HEK293 (cell line): ENCODE measurements around the gene USH1G.

Experiments used
- CTCF ChIA-PET: fragments of 350-600 bp; formaldehyde crosslinking; extraction: SDS; loops from one replicate; lab custom pipeline; 2021; ENCODE audit warnings: antibody characterized with exemption; lab: Yijun Ruan, JAX
- POLR2A ChIA-PET: fragments of 300-600 bp; formaldehyde crosslinking; extraction: SDS; loops from one replicate; lab custom pipeline; 2020; ENCODE audit warnings: antibody characterized with exemption, inconsistent platforms; lab: Yijun Ruan, JAX
- H3K27ac ChIP-seq: fragments of 200-500 bp; sonication (Bioruptor generic); 2 replicates; pipeline ENCODE4 v1.5.1; 2014; ENCODE audit warnings: low read depth, low read length, control low read depth, inconsistent platforms; ENCODE audit errors: extremely low read depth
- H3K36me3 ChIP-seq, 2 experiments: fragments of 200-500 bp in 1 of 2; sonication (Bioruptor generic) in 1 of 2; 1 replicate in 1 of 2; 2 replicates in 1 of 2; pipeline ENCODE4 v1.5.1; 2014 to 2017; ENCODE audit warnings: inconsistent platforms in 2 of 2, low read length in 2 of 2; ENCODE audit not compliant: control insufficient read depth in 2 of 2, insufficient read depth in 1 of 2
- H3K4me1 ChIP-seq: fragments of 200-500 bp; sonication (Bioruptor generic); 2 replicates; pipeline ENCODE4 v1.5.1; 2014; ENCODE audit warnings: mild to moderate bottlenecking, low read length, inconsistent platforms; ENCODE audit not compliant: control insufficient read depth, insufficient read depth
- H3K4me3 ChIP-seq: 2 replicates; pipeline ENCODE4 v1.5.1; 2011; ENCODE audit warnings: low read depth, mild to moderate bottlenecking, control low read depth, low read length, moderate library complexity
- H3K9me3 ChIP-seq: fragments of 200-500 bp; sonication (Bioruptor generic); 2 replicates; pipeline ENCODE4 v1.5.1; 2014; ENCODE audit warnings: low read depth, low read length, inconsistent platforms; ENCODE audit not compliant: control insufficient read depth, insufficient read depth
- GLI4 ChIP-seq: fragments of 450-650 bp; formaldehyde crosslinking; IDR thresholded peaks from 2 replicates; pipeline ENCODE4 v1.5.1; 2016; ENCODE audit warnings: missing biosample characterization, missing genetic modification characterization
- ZBTB20 ChIP-seq: fragments of 450-650 bp; formaldehyde crosslinking; IDR thresholded peaks from 2 replicates; pipeline ENCODE4 v1.5.1; 2016; ENCODE audit warnings: missing biosample characterization, missing genetic modification characterization
- ZBTB7A ChIP-seq: fragments of 450-650 bp; formaldehyde crosslinking; IDR thresholded peaks from 2 replicates; pipeline ENCODE4 v1.5.1; 2016; ENCODE audit warnings: low read depth, missing biosample characterization, missing genetic modification characterization
- ZFP69B ChIP-seq: fragments of 450-650 bp; formaldehyde crosslinking; IDR thresholded peaks from 2 replicates; pipeline ENCODE4 v1.5.1; 2016; ENCODE audit warnings: missing biosample characterization, missing genetic modification characterization
- ZNF169 ChIP-seq: fragments of 450-650 bp; formaldehyde crosslinking; IDR thresholded peaks from 2 replicates; pipeline ENCODE4 v1.5.1; 2016; ENCODE audit warnings: missing biosample characterization, missing genetic modification characterization
- ZNF223 ChIP-seq: fragments of 450-650 bp; formaldehyde crosslinking; IDR thresholded peaks from 2 replicates; pipeline ENCODE4 v1.5.1; 2016; ENCODE audit warnings: missing biosample characterization, missing genetic modification characterization
- ZNF23 ChIP-seq: fragments of 450-650 bp; formaldehyde crosslinking; IDR thresholded peaks from 2 replicates; pipeline ENCODE4 v1.5.1; 2016; ENCODE audit warnings: missing biosample characterization, missing genetic modification characterization, borderline replicate concordance
- ZNF292 ChIP-seq: fragments of 450-650 bp; formaldehyde crosslinking; IDR thresholded peaks from 2 replicates; pipeline ENCODE4 v1.5.1; 2016; ENCODE audit warnings: low read depth, missing biosample characterization, missing genetic modification characterization, borderline replicate concordance
- ZNF366 ChIP-seq: fragments of 450-650 bp; formaldehyde crosslinking; conservative IDR thresholded peaks from 2 replicates; pipeline ENCODE4 v1.5.1; 2016; ENCODE audit warnings: missing biosample characterization, missing genetic modification characterization
- ZNF416 ChIP-seq: fragments of 450-650 bp; formaldehyde crosslinking; IDR thresholded peaks from 2 replicates; pipeline ENCODE4 v1.5.1; 2016; ENCODE audit warnings: missing biosample characterization, missing genetic modification characterization
- ZNF423 ChIP-seq: fragments of 450-650 bp; formaldehyde crosslinking; IDR thresholded peaks from 2 replicates; pipeline ENCODE4 v1.5.1; 2016; ENCODE audit warnings: missing biosample characterization, missing genetic modification characterization
- ZNF544 ChIP-seq: fragments of 450-650 bp; formaldehyde crosslinking; IDR thresholded peaks from 2 replicates; pipeline ENCODE4 v1.5.0; 2017; ENCODE audit warnings: missing biosample characterization, missing genetic modification characterization
- ZNF555 ChIP-seq: fragments of 450-650 bp; formaldehyde crosslinking; conservative IDR thresholded peaks from 2 replicates; pipeline ENCODE4 v1.5.1; 2017; ENCODE audit warnings: missing biosample characterization, mild to moderate bottlenecking, missing genetic modification characterization, inconsistent platforms
- ZNF585B ChIP-seq: fragments of 450-650 bp; formaldehyde crosslinking; IDR thresholded peaks from 2 replicates; pipeline ENCODE4 v1.5.1; 2016; ENCODE audit warnings: missing biosample characterization, missing genetic modification characterization
- ZNF629 ChIP-seq: fragments of 450-650 bp; formaldehyde crosslinking; IDR thresholded peaks from 2 replicates; pipeline ENCODE4 v1.5.1; 2017; ENCODE audit warnings: missing biosample characterization, missing genetic modification characterization
- ZNF658 ChIP-seq: fragments of 450-650 bp; formaldehyde crosslinking; IDR thresholded peaks from 2 replicates; pipeline ENCODE4; 2016; ENCODE audit warnings: missing biosample characterization, missing genetic modification characterization
- ZNF76 ChIP-seq: fragments of 450-650 bp; formaldehyde crosslinking; IDR thresholded peaks from 2 replicates; pipeline ENCODE4; 2016; ENCODE audit warnings: low read depth, missing biosample characterization, missing genetic modification characterization, borderline replicate concordance
- ZNF791 ChIP-seq: fragments of 450-650 bp; formaldehyde crosslinking; IDR thresholded peaks from 2 replicates; pipeline ENCODE4 v1.5.1; 2016; ENCODE audit warnings: missing biosample characterization, missing genetic modification characterization
- ZNF830 ChIP-seq: fragments of 450-650 bp; IDR thresholded peaks from 2 replicates; pipeline ENCODE4 v1.5.0; 2018; ENCODE audit warnings: missing biosample characterization, missing genetic modification characterization, low read depth, mild to moderate bottlenecking, moderate library complexity
- ZNF843 ChIP-seq: fragments of 450-650 bp; formaldehyde crosslinking; IDR thresholded peaks from 2 replicates; pipeline ENCODE4 v1.5.1; 2016; ENCODE audit warnings: missing biosample characterization, missing genetic modification characterization
- TF ChIP-seq, protein P1 (sequence below): fragments of 450-650 bp; formaldehyde crosslinking; IDR thresholded peaks from 2 replicates; pipeline ENCODE4 v1.5.1; 2016; ENCODE audit warnings: missing biosample characterization, missing genetic modification characterization
- TF ChIP-seq, protein P2 (sequence below): fragments of 450-650 bp; formaldehyde crosslinking; IDR thresholded peaks from 2 replicates; pipeline ENCODE4 v1.5.1; 2016; ENCODE audit warnings: missing biosample characterization, missing genetic modification characterization
- TF ChIP-seq, protein P3 (sequence below): fragments of 450-650 bp; formaldehyde crosslinking; IDR thresholded peaks from 2 replicates; pipeline ENCODE4 v1.5.1; 2016; ENCODE audit warnings: missing biosample characterization, missing genetic modification characterization
- TF ChIP-seq, protein P4 (sequence below): fragments of 450-650 bp; formaldehyde crosslinking; IDR thresholded peaks from 2 replicates; pipeline ENCODE4 v1.5.1; 2016; ENCODE audit warnings: missing biosample characterization, missing genetic modification characterization

The USH1G gene

DNA sequence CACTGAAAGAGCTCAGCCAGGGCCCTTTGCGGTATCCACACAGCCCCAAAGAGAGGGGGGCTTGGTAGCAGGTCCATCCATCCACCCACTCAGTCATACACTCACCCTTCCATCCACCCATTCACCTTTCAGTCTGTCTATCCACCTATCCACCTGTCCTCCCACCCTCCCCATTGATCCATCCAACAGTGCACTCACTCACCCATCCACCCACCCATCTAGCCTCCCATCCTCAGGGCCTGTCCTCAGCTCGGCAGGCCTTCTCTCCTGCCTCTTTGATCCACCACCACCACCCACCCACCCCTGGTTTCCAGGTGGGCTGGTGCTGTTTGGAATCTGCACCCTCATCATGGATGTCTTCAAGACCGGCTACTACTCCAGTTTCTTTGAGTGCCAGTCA is 2.2 kb upstream of the USH1G start (continued):
- TF ChIP-seq ZNF23 (tag by site-specific recombination) (no peak), ZNF423 (tag by site-specific recombination) (no peak), ZNF544 (tag by site-specific recombination) (no peak), ZNF585B (tag by site-specific recombination) (peak; percentile 71), ZNF555 (tag by site-specific recombination) (no peak), ZFP69B (tag by site-specific recombination) (no peak), ZNF292 (tag by site-specific recombination) (no peak), ZNF366 (tag by site-specific recombination) (0 out of 2 replicates have a peak, but pooled peaks have one; percentile 13), ZNF223 (tag by site-specific recombination) (no peak), ZNF791 (tag by site-specific recombination) (no peak), ZBTB7A (tag by site-specific recombination) (no peak), ZNF843 (no peak)
- TF ChIP-seq, protein P1, sequence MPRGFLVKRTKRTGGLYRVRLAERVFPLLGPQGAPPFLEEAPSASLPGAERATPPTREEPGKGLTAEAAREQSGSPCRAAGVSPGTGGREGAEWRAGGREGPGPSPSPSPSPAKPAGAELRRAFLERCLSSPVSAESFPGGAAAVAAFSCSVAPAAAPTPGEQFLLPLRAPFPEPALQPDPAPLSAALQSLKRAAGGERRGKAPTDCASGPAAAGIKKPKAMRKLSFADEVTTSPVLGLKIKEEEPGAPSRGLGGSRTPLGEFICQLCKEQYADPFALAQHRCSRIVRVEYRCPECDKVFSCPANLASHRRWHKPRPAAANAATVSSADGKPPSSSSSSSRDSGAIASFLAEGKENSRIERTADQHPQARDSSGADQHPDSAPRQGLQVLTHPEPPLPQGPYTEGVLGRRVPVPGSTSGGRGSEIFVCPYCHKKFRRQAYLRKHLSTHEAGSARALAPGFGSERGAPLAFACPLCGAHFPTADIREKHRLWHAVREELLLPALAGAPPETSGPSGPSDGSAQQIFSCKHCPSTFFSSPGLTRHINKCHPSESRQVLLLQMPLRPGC (tag by site-specific recombination) = no peak
- TF ChIP-seq, protein P2, sequence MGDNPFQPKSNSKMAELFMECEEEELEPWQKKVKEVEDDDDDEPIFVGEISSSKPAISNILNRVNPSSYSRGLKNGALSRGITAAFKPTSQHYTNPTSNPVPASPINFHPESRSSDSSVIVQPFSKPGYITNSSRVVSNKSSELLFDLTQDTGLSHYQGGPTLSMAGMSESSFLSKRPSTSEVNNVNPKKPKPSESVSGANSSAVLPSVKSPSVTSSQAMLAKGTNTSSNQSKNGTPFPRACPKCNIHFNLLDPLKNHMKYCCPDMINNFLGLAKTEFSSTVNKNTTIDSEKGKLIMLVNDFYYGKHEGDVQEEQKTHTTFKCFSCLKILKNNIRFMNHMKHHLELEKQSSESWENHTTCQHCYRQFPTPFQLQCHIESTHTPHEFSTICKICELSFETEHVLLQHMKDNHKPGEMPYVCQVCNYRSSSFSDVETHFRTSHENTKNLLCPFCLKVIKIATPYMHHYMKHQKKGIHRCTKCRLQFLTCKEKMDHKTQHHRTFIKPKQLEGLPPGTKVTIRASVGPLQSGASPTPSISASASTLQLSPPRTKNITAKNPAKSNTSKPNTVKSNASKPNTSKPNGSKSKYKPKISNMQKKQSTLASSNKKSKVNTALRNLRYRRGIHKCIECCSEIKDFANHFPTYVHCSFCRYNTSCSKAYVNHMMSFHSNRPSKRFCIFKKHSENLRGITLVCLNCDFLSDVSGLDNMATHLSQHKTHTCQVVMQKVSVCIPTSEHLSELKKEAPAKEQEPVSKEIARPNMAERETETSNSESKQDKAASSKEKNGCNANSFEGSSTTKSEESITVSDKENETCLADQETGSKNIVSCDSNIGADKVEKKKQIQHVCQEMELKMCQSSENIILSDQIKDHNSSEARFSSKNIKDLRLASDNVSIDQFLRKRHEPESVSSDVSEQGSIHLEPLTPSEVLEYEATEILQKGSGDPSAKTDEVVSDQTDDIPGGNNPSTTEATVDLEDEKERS (tag by site-specific recombination) = no peak
- TF ChIP-seq, protein P3, sequence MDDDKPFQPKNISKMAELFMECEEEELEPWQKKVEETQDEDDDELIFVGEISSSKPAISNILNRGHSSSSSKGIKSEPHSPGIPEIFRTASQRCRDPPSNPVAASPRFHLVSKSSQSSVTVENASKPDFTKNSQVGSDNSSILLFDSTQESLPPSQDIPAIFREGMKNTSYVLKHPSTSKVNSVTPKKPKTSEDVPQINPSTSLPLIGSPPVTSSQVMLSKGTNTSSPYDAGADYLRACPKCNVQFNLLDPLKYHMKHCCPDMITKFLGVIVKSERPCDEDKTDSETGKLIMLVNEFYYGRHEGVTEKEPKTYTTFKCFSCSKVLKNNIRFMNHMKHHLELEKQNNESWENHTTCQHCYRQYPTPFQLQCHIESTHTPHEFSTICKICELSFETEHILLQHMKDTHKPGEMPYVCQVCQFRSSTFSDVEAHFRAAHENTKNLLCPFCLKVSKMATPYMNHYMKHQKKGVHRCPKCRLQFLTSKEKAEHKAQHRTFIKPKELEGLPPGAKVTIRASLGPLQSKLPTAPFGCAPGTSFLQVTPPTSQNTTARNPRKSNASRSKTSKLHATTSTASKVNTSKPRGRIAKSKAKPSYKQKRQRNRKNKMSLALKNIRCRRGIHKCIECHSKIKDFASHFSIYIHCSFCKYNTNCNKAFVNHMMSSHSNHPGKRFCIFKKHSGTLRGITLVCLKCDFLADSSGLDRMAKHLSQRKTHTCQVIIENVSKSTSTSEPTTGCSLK (tag by site-specific recombination) = no peak
- TF ChIP-seq, protein P4, sequence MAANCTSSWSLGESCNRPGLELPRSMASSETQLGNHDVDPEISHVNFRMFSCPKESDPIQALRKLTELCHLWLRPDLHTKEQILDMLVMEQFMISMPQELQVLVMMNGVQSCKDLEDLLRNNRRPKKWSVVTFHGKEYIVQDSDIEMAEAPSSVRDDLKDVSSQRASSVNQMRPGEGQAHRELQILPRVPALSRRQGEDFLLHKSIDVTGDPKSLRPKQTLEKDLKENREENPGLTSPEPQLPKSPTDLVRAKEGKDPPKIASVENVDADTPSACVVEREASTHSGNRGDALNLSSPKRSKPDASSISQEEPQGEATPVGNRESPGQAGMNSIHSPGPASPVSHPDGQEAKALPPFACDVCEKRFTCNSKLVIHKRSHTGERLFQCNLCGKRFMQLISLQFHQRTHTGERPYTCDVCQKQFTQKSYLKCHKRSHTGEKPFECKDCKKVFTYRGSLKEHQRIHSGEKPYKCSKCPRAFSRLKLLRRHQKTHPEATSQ = no peak
- TF ChIP-seq, all 188 proteins: peak for 5

DNA sequence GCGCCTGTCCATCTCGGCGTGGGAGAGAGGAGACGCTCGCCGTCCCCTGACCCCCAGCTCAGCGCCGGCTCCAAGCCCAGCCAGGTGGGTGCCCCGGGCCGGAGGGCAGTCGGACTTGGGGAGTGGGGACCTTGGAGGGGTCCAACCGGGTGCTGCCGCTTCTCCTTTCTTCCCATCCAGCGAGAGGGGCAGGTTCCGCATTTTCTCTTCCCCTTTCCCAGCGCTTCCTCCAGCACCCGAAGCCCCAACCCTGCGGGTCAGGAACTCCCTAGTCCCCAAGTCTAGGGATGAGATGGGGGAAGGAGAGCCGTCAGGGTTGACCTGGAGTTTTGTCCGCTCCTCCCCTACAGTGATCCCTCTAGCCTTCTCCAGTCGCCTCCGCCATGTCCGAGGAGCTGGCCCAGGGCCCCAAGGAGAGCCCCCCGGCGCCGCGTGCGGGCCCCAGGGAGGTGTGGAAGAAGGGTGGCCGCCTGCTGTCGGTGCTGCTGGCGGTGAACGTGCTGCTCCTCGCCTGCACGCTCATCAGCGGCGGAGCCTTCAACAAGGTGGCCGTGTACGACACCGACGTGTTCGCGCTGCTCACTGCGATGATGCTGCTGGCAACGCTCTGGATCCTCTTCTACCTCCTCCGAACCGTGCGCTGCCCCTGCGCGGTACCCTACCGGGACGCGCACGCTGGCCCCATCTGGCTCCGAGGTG is 1.3 kb upstream of the USH1G start, which contains the start of gene OTOP2:
TSS of gene OTOP2 (plus strand) at position 24 of the 699 bp plus-strand sequence. CDS start at position 384, 360 bp downstream.
- Histone ChIP-seq H3K36me3 (peaks cover 0 to 5% of the 10 kb centered on the region in 2 experiments; a peak in 1 of 3 replicates), H3K27ac (no peak within 1 kb of the TSS), H3K4me1 (no peaks in the 10 kb centered on the region), H3K4me3 (peak within 1 kb of the TSS; percentile 37), H3K9me3 (no peaks in the 10 kb centered on the region)
- POLR2A ChIA-PET = interaction anchor here (1.0 to 2.5 kb wide), 3 partner anchors 33 to 51 kb away, joined by 3 to 8 read pairs (median 4); partner anchors contain the start of gene FDXR
- CTCF ChIA-PET = interaction anchor here (0.6 to 6.3 kb wide), 22 partner anchors 9 to 269 kb away, joined by 3 to 69 read pairs (median 3); no protein-coding TSS in a partner anchor
- TF ChIP-seq ZNF830 (no peak), ZBTB20 (tag by site-specific recombination) (no peak), ZNF416 (tag by site-specific recombination) (no peak), GLI4 (tag by site-specific recombination) (no peak), ZNF169 (tag by site-specific recombination) (no peak), ZNF629 (tag by site-specific recombination) (no peak), ZNF658 (no peak), ZNF76 (tag by site-specific recombination) (no peak), ZNF791 (tag by site-specific recombination) (no peak)
- TF ChIP-seq, protein P4 = no peak
